ENCODE results near the gene RPGRIP1L. TPM values are rescaled to one million over a fixed set of nuclear protein-coding genes. Genes with fewer than 3 reads are reported as not detected.

Gene RPGRIP1L
- total and polyA plus RNA-seq, 2 donors (not counting 1 experiment from before 2014, with no cell fraction given), result 1.0 to 7.1 TPM

DNA sequence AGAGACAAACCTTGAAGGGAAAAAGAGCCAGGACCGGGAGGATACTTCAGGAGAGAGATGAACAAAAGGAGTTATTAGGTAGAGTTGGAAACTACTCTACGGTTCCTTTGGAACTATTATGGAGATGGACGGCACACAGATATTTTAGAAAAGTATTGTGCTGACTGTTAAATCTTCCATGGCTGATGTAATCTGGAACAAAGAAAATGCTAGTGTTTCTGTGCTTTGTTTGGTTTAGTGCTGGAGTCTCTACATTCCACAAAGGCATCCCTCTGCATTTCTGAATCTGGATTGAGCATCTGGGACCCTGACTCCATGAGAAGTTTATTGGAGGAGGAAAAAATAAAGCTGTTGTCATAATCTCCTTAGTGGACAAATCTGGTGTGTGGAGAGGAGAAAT, 57.2 kb downstream of the RPGRIP1L start:
- Histone ChIP-seq H3K4me1 (ENCODE audit: control insufficient read depth in 2 of 2, insufficient read depth in 2 of 2, low read length in 2 of 2) (no peaks in the 10 kb centered on the region), H3K4me2 (replicated peaks; ENCODE audit: low read depth, low read length, poor library complexity, severe bottlenecking) (no peak overlapping the region), H3K27me3 (replicated peaks in 1 of 4; ENCODE audit: control extremely low read depth in 1 of 4, control insufficient read depth in 3 of 4, insufficient read depth in 4 of 4, low read length in 3 of 4) (no peaks in the 10 kb centered on the region), H3K9ac (ENCODE audit: low read length) (no peak overlapping the region), H3K27ac (ENCODE audit: low read length in 2 of 2) (no peak overlapping the region), H3K79me2 (ENCODE audit: control insufficient read depth, insufficient read depth, low read length) (no peaks in the 10 kb centered on the region), H2AFZ (ENCODE audit: insufficient read depth, low read depth, low read length, poor library complexity, severe bottlenecking) (no peak overlapping the region), H4K20me1 (ENCODE audit: control insufficient read depth, insufficient read depth, low read length, poor library complexity, severe bottlenecking) (no peaks in the 10 kb centered on the region), H3K36me3 (replicated peaks in 1 of 2; ENCODE audit: control extremely low read depth in 1 of 2, control insufficient read depth in 1 of 2, extremely low read depth in 1 of 2, insufficient read depth in 2 of 2, low read length in 1 of 2) (no peaks in the 10 kb centered on the region), H3K4me3 (ENCODE audit: control extremely low read depth in 1 of 5, extremely low read depth in 1 of 5, insufficient read depth in 1 of 5, low read depth in 2 of 5, low read length in 4 of 5) (no peak overlapping the region), H3K9me3 (ENCODE audit: control extremely low read depth in 1 of 3, control insufficient read depth in 2 of 3, insufficient read depth in 1 of 3, low read length in 2 of 3) (peaks cover 2 to 12% (median 9%) of the 10 kb centered on the region in 3 donors)
- H3K27me3 Mint-ChIP-seq, result no peaks in the 10 kb centered on the region
- DNase-seq, result no peak
- no peak for TF ChIP-seq EZH2 (IDR thresholded peaks at IDR 0.05; ENCODE audit: borderline replicate concordance, insufficient read depth, low read depth, low read length, poor library complexity, severe bottlenecking)
- TF ChIP-seq, protein P1, sequence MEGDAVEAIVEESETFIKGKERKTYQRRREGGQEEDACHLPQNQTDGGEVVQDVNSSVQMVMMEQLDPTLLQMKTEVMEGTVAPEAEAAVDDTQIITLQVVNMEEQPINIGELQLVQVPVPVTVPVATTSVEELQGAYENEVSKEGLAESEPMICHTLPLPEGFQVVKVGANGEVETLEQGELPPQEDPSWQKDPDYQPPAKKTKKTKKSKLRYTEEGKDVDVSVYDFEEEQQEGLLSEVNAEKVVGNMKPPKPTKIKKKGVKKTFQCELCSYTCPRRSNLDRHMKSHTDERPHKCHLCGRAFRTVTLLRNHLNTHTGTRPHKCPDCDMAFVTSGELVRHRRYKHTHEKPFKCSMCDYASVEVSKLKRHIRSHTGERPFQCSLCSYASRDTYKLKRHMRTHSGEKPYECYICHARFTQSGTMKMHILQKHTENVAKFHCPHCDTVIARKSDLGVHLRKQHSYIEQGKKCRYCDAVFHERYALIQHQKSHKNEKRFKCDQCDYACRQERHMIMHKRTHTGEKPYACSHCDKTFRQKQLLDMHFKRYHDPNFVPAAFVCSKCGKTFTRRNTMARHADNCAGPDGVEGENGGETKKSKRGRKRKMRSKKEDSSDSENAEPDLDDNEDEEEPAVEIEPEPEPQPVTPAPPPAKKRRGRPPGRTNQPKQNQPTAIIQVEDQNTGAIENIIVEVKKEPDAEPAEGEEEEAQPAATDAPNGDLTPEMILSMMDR (IDR thresholded peaks at IDR 0.05), result no peak
- no peak overlapping the region for H3K27ac Mint-ChIP-seq
- ChIA-PET POLR2A (no interaction called here), CTCF (no interaction called here)
- WGBS (ENCODE audit: insufficient coverage), result 100% methylated on average over 3 of the region's 3 CpGs
- no peak overlapping the region for H3K4me3 Mint-ChIP-seq
- H3K4me1 Mint-ChIP-seq, result no peaks in the 10 kb centered on the region
- no peak for ATAC-seq (ENCODE audit: low read depth)
- peaks cover 4% of the 10 kb centered on the region for H3K9me3 Mint-ChIP-seq (ENCODE audit: insufficient read depth)
- intact Hi-C loops (cut with micrococcal nuclease), result no loop called here

DNA sequence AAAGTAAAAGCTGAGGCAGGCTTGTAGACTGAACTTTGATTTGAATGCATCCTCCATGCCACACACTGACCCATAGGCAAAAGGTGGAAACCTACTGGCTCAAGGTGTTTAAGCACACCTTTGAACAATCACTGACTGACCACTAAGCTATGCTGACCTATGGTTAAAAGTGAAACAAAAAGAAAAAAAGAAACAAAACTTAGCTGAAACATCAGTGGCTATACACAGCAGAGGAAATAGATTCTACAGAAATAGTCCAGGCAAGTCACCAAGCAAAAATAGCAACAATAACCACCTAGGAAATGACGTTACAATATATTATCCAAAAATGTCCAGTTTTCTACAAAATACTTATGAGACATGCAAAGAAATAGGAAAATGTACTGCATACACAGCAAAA, 60.2 kb downstream of the RPGRIP1L start:
- Histone ChIP-seq H3K4me3 (ENCODE audit: control extremely low read depth in 1 of 5, extremely low read depth in 1 of 5, insufficient read depth in 1 of 5, low read depth in 2 of 5, low read length in 4 of 5) (no peak overlapping the region), H3K9ac (ENCODE audit: low read length) (no peak overlapping the region), H3K36me3 (replicated peaks in 1 of 2; ENCODE audit: control extremely low read depth in 1 of 2, control insufficient read depth in 1 of 2, extremely low read depth in 1 of 2, insufficient read depth in 2 of 2, low read length in 1 of 2) (no peaks in the 10 kb centered on the region), H3K9me3 (ENCODE audit: control extremely low read depth in 1 of 3, control insufficient read depth in 2 of 3, insufficient read depth in 1 of 3, low read length in 2 of 3) (peaks cover 2 to 12% (median 9%) of the 10 kb centered on the region in 3 donors), H3K4me1 (ENCODE audit: control insufficient read depth in 2 of 2, insufficient read depth in 2 of 2, low read length in 2 of 2) (no peaks in the 10 kb centered on the region), H3K27me3 (replicated peaks in 1 of 4; ENCODE audit: control extremely low read depth in 1 of 4, control insufficient read depth in 3 of 4, insufficient read depth in 4 of 4, low read length in 3 of 4) (no peaks in the 10 kb centered on the region), H3K27ac (ENCODE audit: low read length in 2 of 2) (no peak overlapping the region), H2AFZ (ENCODE audit: insufficient read depth, low read depth, low read length, poor library complexity, severe bottlenecking) (no peak overlapping the region), H3K4me2 (replicated peaks; ENCODE audit: low read depth, low read length, poor library complexity, severe bottlenecking) (no peak overlapping the region), H3K79me2 (ENCODE audit: control insufficient read depth, insufficient read depth, low read length) (no peaks in the 10 kb centered on the region), H4K20me1 (ENCODE audit: control insufficient read depth, insufficient read depth, low read length, poor library complexity, severe bottlenecking) (no peaks in the 10 kb centered on the region)
- ChIA-PET CTCF (interaction anchor here (0.6 kb wide), 1 partner anchor 453 kb away, joined by 3 read pairs; no protein-coding TSS in a partner anchor), POLR2A (no interaction called here)
- peaks cover 4% of the 10 kb centered on the region for H3K9me3 Mint-ChIP-seq (ENCODE audit: insufficient read depth)
- no peaks in the 10 kb centered on the region for H3K27me3 Mint-ChIP-seq
- DNase-seq (no peak), ATAC-seq (ENCODE audit: low read depth) (no peak)
- TF ChIP-seq EZH2 (IDR thresholded peaks at IDR 0.05; ENCODE audit: borderline replicate concordance, insufficient read depth, low read depth, low read length, poor library complexity, severe bottlenecking), result no peak
- TF ChIP-seq, protein P1 (IDR thresholded peaks at IDR 0.05), result no peak
- WGBS (ENCODE audit: insufficient coverage), result no CpG with 5 or more reads among the region's 1 CpG
- no peaks in the 10 kb centered on the region for H3K4me1 Mint-ChIP-seq
- no peak overlapping the region for H3K27ac Mint-ChIP-seq
- intact Hi-C loops (cut with micrococcal nuclease), result no loop called here
- no peak overlapping the region for H3K4me3 Mint-ChIP-seq
